Measurements from ENCODE around the gene CEP290.

Gene CEP290, protein sequence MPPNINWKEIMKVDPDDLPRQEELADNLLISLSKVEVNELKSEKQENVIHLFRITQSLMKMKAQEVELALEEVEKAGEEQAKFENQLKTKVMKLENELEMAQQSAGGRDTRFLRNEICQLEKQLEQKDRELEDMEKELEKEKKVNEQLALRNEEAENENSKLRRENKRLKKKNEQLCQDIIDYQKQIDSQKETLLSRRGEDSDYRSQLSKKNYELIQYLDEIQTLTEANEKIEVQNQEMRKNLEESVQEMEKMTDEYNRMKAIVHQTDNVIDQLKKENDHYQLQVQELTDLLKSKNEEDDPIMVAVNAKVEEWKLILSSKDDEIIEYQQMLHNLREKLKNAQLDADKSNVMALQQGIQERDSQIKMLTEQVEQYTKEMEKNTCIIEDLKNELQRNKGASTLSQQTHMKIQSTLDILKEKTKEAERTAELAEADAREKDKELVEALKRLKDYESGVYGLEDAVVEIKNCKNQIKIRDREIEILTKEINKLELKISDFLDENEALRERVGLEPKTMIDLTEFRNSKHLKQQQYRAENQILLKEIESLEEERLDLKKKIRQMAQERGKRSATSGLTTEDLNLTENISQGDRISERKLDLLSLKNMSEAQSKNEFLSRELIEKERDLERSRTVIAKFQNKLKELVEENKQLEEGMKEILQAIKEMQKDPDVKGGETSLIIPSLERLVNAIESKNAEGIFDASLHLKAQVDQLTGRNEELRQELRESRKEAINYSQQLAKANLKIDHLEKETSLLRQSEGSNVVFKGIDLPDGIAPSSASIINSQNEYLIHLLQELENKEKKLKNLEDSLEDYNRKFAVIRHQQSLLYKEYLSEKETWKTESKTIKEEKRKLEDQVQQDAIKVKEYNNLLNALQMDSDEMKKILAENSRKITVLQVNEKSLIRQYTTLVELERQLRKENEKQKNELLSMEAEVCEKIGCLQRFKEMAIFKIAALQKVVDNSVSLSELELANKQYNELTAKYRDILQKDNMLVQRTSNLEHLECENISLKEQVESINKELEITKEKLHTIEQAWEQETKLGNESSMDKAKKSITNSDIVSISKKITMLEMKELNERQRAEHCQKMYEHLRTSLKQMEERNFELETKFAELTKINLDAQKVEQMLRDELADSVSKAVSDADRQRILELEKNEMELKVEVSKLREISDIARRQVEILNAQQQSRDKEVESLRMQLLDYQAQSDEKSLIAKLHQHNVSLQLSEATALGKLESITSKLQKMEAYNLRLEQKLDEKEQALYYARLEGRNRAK (N-terminal part only)

DNA sequence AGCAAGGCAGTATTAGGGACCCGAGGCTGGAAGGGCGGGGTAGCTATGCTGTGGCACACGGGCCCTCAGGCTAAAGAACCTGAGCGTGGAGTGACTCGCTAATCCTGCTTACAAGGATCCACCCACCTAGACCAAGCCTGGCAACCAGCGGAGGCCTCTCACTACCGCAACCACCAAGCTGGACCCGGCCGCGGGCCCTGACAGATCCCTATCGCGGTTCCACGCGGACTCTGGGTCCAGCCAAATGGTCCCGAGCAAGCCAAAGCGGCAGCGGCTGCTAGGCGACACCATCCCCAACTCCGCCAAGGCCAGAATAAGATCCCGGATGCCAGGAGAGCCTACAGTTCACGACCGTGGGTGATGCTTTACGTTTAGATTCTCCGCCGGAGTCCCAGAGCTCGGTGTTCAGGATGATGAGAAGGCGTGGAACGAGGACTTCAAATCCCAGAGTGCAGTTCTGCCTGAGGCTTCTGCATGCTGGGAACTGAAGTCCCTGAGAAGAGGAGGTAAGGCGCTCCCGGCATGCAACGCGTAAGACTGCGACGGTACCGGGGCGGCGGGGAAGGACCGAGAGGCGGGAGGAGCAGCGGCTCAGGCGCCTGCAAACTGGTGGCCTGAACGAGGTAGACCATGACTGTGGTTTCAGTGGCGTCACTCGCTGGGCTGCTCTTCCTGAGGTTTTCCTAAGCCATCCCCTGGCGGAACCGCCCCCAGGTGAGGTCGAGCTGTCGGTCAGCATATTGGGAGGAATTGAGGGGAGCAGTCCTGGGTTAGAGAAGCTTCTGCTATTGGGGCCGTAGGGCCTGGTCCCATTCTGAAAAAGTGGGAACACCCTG, at the start of gene CEP290, which contains the start of gene TMTC3:
Gene CEP290 (minus strand): TSS at position 315 of the 836 bp plus-strand sequence. CDS start 781 bp downstream, outside the sequence.
Gene TMTC3 (plus strand): TSS at position 534 of the 836 bp plus-strand sequence. CDS start 6,009 bp downstream, outside the sequence.
- DNase-seq (ENCODE audit: low spot score) = peak; percentile 90

DNA sequence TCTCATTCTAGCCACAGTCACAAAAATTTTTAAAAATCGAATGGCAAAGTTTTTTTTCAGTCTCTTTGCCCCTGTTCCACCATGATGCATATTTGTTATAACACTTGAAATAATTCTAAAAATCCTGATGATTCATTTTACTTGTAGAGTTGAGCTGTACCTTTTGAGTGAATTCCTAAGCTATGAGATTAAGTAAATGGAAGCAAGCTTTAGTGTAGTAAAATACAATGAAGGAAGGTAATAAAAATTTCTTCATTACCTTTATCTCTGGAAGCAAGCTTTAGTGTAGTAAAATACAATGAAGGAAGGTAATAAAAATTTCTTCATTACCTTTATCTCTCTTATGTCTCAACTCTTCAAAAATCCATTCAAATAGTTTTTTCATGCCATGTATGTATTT, 46.3 kb upstream of the CEP290 start:
- DNase-seq (ENCODE audit: low spot score) = no peak

GRCh38 chr12:88187571-88187970, 45.7 kb upstream of the CEP290 start:
- no peak for DNase-seq (ENCODE audit: low spot score)

- DNase-seq (ENCODE audit: low spot score) = peak; percentile 26
These were observed 44.1 kb upstream of the CEP290 start for GRCh38 chr12:88185988-88186387.

DNA sequence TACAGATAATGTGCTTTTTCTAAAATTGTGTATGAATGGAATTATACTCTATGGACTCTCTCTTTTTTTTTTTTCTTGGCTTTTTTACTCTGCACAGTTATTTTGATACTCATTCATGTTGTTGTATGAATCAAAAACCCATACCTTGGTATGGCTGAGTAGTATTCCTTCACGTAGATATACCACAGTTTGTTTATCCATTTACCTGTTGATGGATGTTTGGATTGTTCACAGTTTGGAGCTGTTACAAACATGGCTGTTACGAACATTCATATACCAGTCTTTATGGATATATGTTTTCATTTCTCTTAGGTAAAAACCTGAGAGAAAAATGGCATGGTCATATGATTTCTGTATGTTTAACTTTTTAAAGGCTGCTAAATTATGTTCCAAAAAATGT, 43.4 kb upstream of the CEP290 start:
- DNase-seq (ENCODE audit: low spot score) = no peak

- no peak for DNase-seq (ENCODE audit: low spot score)
These were observed 42.3 kb upstream of the CEP290 start for GRCh38 chr12:88184196-88184595.

DNA sequence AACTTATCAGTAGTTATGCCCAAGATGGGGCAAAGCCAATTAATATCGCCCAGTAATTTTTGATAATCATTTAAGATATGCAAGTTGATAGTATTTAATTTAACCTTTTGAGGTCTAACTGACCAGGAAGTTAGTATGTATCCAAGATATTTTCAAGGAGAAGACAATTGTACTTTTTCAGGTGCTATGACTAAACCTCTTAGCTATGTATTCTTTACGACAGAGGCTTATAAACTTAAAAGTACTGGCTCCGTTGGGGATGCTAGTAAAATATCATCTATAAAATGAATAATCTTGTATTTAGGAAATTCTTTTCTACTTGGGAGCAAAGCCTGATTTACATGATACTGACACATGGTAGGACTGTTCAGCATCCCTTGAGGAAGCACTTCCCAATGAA, 40.5 kb upstream of the CEP290 start:
- DNase-seq (ENCODE audit: low spot score) = no peak

GRCh38 chr12:88181881-88182280, 40.0 kb upstream of the CEP290 start:
- no peak for DNase-seq (ENCODE audit: low spot score)

DNA sequence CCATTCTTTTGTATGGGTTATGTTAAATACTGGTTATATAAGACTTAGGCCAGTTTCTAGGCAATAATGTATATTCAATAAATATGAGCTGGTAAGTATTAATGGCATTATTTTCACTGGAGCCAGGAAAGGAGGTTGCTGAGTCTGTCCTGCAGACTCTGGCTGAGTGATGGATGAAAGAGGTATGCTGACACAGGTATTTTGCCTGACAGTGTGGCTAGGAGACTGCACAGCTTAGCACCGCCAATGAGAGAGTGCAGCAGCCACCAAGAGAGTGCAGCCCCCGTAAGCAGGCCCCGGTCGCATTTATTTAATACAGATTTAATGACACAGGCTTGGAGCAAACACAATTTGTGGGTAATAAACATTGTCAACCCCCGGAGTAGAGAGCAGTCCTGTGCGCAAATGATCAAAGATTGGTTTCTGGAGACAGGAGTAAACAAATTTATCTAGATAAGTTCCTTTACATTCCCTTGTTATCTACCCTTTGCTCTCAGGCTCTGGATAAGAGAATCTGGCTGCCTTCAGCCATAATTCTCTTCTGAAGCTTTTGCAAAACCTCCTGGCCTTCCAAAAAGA, 37.6 kb upstream of the CEP290 start:
- DNase-seq (ENCODE audit: low spot score) = no peak

- DNase-seq (ENCODE audit: low spot score) = no peak
These were observed 33.7 kb upstream of the CEP290 start for GRCh38 chr12:88175544-88175943.

DNA sequence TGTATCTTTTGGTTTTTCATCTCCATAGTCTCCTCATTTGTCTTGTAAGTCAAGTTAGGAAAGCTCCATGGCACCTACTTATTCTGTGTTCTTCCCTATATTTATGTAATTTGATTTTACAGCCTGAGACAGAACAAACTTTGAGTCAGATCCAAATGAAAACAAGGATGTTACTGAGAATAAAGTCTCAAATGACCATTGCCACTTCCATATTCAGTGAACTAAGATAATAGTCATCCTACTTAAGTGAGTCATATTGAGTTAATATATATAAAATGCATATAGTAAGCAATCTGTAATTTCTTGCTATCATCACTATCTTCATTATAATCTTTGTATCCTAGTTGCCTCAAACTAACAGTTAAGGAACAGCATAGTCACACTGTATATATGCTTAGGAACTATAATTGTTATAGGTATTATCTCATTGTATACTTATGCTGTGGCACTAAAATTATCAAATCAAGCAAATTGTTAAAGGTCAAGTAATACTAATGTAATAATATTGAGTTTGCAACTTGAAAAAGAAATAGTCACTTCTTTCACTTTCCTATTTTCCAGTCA, 31.0 kb upstream of the CEP290 start:
- no peak for DNase-seq (ENCODE audit: low spot score)

DNA sequence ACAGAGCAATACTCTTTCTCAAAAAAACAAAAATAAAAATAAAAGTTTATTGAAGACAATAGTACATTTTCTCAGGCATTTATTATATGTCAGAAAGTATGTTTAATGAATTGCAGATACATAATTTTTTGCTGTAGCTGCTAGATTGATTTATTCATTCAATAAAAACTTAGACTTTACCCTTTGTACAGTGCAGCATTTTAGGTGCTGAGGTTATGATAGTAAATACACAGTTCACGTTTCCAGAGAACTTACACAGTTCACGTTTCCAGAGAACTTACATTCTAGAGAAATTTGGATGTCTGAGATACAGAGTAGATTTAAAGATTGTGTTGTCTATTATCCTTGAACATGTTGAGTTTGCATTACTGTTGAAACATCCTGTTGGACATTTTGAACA, 25.5 kb upstream of the CEP290 start:
- no peak for DNase-seq (ENCODE audit: low spot score)

DNA sequence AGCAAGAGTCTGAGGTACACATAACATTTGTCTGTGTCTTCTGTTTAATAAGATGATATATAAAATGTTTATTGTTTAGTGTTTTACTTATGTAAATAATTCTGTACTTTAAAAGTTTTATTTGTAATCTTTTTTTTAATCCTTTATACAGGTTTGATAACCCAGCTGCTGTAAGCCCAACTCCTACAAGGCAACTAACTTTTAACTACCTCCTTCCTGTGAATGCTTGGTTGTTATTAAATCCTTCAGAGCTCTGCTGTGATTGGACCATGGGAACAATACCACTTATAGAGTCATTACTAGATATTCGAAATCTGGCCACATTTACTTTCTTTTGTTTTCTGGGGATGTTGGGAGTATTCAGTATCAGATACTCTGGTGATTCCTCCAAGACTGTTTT, 24.3 kb upstream of the CEP290 start:
- DNase-seq (ENCODE audit: low spot score) = no peak

- DNase-seq (ENCODE audit: low spot score) = no peak
These were observed 21.5 kb upstream of the CEP290 start for GRCh38 chr12:88163371-88163770.

GRCh38 chr12:88156075-88156654, 14.3 kb upstream of the CEP290 start:
- no peak for DNase-seq (ENCODE audit: low spot score)

- DNase-seq (ENCODE audit: low spot score) = no peak
These were observed 12.1 kb upstream of the CEP290 start for GRCh38 chr12:88153959-88154358.

DNA sequence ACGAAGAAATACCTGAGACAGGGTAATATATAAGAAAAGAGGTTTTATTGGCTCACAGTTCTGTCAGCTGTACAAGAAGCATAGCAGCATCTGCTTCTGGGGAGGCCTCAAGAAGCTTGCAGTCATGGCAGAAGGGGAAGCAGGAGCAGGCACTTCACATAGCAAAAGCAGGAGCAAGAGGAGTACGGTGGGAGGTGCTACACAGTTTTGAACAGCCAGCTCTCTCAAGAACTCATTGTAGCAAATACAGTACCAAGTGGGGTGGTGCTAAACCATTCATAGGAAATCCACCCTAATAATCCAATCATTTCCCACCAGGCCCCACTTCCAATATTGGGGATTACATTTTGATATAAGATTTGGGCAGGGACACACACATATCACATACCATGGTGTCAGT, 8.2 kb upstream of the CEP290 start:
- no peak for DNase-seq (ENCODE audit: low spot score)

- DNase-seq (ENCODE audit: low spot score) = no peak
These were observed 3.9 kb upstream of the CEP290 start for GRCh38 chr12:88145567-88146505.

All from AG08396 (cell line).